ENCODE measurements around the gene PLCXD1.

DNA sequence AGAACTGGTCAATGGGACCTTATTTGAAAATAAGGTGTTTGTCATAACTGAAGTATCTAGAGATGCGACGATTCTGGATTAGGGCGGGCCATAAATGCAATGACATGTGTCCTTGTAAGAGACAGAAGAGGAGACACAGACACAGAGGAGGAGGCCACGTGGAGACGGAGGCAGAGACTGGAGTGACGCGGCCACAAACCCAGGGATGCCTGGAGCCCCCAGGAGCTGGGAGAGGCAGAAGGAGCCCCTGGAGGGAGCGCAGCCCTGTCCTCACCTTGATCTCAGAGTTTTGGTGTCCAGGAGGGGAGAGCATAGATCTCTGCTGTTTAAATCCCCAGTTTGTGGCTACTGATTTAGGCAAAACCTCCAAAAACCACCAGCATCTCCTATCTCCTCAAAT is 32.4 kb downstream of the PLCXD1 start:
- TF ChIP-seq, protein P1, sequence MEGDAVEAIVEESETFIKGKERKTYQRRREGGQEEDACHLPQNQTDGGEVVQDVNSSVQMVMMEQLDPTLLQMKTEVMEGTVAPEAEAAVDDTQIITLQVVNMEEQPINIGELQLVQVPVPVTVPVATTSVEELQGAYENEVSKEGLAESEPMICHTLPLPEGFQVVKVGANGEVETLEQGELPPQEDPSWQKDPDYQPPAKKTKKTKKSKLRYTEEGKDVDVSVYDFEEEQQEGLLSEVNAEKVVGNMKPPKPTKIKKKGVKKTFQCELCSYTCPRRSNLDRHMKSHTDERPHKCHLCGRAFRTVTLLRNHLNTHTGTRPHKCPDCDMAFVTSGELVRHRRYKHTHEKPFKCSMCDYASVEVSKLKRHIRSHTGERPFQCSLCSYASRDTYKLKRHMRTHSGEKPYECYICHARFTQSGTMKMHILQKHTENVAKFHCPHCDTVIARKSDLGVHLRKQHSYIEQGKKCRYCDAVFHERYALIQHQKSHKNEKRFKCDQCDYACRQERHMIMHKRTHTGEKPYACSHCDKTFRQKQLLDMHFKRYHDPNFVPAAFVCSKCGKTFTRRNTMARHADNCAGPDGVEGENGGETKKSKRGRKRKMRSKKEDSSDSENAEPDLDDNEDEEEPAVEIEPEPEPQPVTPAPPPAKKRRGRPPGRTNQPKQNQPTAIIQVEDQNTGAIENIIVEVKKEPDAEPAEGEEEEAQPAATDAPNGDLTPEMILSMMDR (conservative IDR thresholded peaks at IDR 0.05; ENCODE audit: low read depth in 2 of 2): no peak
- no peak for TF ChIP-seq NANOG (IDR thresholded peaks at IDR 0.05; ENCODE audit: borderline replicate concordance)
